Mammary epithelial cell (primary cell): Measurements from ENCODE around the gene ADAMTS2.

Experiments
- EZH2 ChIP-seq: IDR thresholded peaks from 2 replicates; pipeline ENCODE4 v1.6.1; 2012; ENCODE audit warnings: low read length, inconsistent platforms, borderline replicate concordance
- TF ChIP-seq, protein P1 (sequence below), 2 donors: IDR thresholded peaks in 1 of 2; conservative IDR thresholded peaks in 1 of 2; 2 replicates each; pipeline ENCODE4 v1.5.1; 2011 to 2012; ENCODE audit warnings: inconsistent platforms in 2 of 2, low read length in 2 of 2, mild to moderate bottlenecking in 2 of 2, control low read depth in 1 of 2, low read depth in 1 of 2; ENCODE audit not compliant: insufficient read depth in 1 of 2; ENCODE audit errors: extremely low read depth in 1 of 2

DNA sequence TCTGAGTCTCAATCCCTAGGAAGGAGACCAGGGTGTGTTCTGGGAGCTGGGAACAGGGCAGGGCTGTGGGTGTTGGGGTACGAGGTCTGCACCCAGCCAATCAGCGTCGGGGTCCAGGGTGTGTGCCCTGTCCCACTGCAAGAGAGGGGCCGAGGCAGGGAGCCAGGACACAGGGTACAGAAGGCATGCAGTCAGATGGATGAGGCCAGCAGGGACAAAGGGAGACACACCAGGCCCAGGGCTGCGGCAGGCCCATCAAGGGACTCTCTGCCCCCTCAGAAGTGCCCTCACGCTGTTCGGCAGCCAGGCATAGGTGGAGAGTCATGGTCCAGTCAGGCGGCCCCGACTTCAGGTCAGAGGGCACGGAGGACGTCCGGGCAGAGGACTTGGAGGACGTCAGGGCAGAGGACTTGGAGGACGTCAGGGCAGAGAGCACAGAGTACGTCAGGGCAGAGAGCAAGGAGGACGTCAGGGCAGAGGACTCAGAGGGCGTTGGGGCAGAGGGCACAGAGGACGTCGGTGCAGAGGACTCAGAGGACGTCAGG is 28.8 kb upstream of the ADAMTS2 start:
- TF ChIP-seq, protein P1, sequence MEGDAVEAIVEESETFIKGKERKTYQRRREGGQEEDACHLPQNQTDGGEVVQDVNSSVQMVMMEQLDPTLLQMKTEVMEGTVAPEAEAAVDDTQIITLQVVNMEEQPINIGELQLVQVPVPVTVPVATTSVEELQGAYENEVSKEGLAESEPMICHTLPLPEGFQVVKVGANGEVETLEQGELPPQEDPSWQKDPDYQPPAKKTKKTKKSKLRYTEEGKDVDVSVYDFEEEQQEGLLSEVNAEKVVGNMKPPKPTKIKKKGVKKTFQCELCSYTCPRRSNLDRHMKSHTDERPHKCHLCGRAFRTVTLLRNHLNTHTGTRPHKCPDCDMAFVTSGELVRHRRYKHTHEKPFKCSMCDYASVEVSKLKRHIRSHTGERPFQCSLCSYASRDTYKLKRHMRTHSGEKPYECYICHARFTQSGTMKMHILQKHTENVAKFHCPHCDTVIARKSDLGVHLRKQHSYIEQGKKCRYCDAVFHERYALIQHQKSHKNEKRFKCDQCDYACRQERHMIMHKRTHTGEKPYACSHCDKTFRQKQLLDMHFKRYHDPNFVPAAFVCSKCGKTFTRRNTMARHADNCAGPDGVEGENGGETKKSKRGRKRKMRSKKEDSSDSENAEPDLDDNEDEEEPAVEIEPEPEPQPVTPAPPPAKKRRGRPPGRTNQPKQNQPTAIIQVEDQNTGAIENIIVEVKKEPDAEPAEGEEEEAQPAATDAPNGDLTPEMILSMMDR (conservative IDR thresholded peaks at IDR 0.05 in 1 of 2, IDR thresholded peaks at IDR 0.05 in 1 of 2; ENCODE audit: extremely low read depth in 1 of 2, insufficient read depth in 1 of 2, low read depth in 1 of 2, low read length in 2 of 2): no peak
- TF ChIP-seq EZH2: no peak
